OCI-LY3 (cell line): ENCODE results near the gene KIAA1328.

Source experiments
- EZH2phosphoT487 ChIP-seq: fragments of 200-600 bp; shearing (Covaris generic); IDR thresholded peaks from 2 replicates; pipeline ENCODE4 v1.6.1; 2018; ENCODE audit warnings: antibody characterized with exemption, mixed run types, low read depth
- TF ChIP-seq, protein P1 (sequence below): fragments of 200-600, 300-600 bp; sonication (generic); IDR thresholded peaks from 2 replicates; pipeline ENCODE4 v1.5.1; 2014; ENCODE audit warnings: antibody characterized with exemption, low read length, low read depth

DNA sequence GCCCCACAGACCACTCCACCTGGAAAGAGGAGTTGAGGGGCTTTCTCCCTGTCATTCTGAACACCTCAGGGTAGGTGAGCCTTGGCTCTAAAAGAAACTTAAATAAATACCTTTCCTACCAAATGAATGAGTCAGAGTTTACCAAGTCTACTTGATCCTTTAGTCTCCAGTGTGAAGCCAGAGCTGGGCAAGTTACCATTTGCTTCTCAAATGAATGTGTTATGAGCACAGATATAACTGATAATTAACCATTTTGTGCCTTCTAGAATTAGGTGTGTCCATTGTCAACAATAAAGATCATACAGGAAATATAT lies 347.7 kb downstream of the KIAA1328 start:
- TF ChIP-seq, protein P1, sequence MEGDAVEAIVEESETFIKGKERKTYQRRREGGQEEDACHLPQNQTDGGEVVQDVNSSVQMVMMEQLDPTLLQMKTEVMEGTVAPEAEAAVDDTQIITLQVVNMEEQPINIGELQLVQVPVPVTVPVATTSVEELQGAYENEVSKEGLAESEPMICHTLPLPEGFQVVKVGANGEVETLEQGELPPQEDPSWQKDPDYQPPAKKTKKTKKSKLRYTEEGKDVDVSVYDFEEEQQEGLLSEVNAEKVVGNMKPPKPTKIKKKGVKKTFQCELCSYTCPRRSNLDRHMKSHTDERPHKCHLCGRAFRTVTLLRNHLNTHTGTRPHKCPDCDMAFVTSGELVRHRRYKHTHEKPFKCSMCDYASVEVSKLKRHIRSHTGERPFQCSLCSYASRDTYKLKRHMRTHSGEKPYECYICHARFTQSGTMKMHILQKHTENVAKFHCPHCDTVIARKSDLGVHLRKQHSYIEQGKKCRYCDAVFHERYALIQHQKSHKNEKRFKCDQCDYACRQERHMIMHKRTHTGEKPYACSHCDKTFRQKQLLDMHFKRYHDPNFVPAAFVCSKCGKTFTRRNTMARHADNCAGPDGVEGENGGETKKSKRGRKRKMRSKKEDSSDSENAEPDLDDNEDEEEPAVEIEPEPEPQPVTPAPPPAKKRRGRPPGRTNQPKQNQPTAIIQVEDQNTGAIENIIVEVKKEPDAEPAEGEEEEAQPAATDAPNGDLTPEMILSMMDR, result no peak
- TF ChIP-seq EZH2phosphoT487, result no peak
